Activated naive CD4-positive, alpha-beta T cell treated with anti-CD3 and anti-CD28 coated beads, Interleukin-2, amount 10 ng/mL, durations not matched to agents 7 days and 5 days (primary cell): ENCODE data around the gene CCDC187.

Experiments used
- CTCF ChIA-PET: fragments of 350-600 bp; sonication (Branson Sonifier 250); formaldehyde crosslinking; loops from one replicate; lab custom pipeline; 2021; ENCODE audit warnings: antibody characterized with exemption; lab: Charles Lee
- DNase-seq: peaks from one replicate; pipeline ENCODE4 v3.0.0-alpha.2; 2020
- H3K27ac Mint-ChIP-seq: one replicate; pipeline ENCODE4 v1.8.0; 2021; ENCODE audit warnings: mild to moderate bottlenecking, moderate library complexity, mixed read lengths
- H3K27me3 Mint-ChIP-seq: one replicate; pipeline ENCODE4 v1.8.0; 2021; ENCODE audit warnings: mild to moderate bottlenecking, mixed read lengths
- H3K36me3 Mint-ChIP-seq: one replicate; pipeline ENCODE4 v1.8.0; 2021; ENCODE audit warnings: mixed read lengths
- H3K4me1 Mint-ChIP-seq: one replicate; pipeline ENCODE4 v1.8.0; 2021; ENCODE audit warnings: mixed read lengths
- H3K4me3 Mint-ChIP-seq: one replicate; pipeline ENCODE4 v1.8.0; 2021; ENCODE audit warnings: mild to moderate bottlenecking, moderate library complexity, mixed read lengths
- H3K9me3 Mint-ChIP-seq: one replicate; pipeline ENCODE4 v1.8.0; 2021; ENCODE audit warnings: mixed read lengths

The CCDC187 gene

DNA sequence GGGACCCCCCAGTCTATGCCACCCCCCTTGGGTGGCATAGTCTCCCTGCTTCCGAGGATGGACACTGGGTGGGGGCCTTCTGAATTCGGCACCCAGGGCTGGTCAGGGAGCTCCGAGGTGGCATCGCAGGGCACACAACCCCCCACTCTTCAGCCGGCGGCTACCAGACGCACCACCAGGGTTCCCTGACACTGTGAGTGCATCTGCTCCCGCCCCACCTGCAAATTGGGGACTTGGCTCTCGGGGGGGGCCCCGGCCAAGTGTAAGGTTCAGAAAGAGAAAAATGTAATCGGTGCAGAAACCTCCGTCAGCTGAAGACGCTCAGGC is 45.6 kb downstream of the CCDC187 start:
- H3K27ac Mint-ChIP-seq, result no peak overlapping the region
- CTCF ChIA-PET, result no interaction called here
- no peak overlapping the region for H3K4me3 Mint-ChIP-seq
- no peaks in the 10 kb centered on the region for H3K9me3 Mint-ChIP-seq
- H3K36me3 Mint-ChIP-seq, result no peaks in the 10 kb centered on the region
- no peaks in the 10 kb centered on the region for H3K4me1 Mint-ChIP-seq
- DNase-seq, result no peak
- H3K27me3 Mint-ChIP-seq, result no peaks in the 10 kb centered on the region

DNA sequence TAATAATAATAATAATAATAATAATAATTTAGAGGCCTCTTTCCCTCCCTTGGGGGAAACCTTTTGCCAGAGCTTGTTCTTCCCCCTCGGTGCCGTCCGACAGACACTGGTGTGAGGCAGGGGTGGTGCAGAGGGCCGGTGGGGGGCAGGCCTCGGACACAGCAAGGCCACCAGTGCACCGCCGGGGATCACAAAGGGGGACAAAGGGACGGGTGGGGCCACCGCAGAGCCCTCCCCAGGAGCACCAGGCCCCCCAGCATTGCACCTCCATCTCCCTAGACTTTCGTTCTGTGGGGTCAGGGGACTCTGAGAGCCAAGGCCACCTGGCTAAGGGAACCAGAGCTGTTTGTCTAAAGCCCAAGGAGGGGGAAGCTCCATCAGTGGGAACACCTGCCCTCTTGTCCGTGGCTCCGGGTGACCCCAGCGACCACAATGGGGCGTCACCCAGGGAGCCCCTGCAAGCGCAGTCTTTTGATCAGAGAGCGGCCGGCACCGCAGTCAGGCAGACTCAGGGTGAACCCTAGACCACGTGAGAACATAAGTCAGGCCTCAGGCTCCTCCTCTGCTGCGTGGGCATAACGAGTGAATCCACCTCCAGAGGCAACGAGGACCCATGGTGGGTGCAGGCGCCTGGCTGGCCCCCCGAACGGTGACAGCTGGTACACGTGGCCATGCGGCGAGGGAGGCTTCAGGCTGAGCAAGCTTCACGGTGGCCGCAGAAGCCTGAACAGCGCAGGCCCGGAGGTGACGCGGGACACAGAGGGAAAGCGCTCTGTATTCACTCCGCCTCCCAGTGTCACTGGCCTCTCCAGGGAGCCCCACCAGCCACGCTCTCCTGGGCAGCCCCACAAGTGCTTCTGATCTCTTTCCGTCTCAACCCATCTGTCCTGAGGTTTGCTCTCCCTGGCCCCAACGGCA is 46.3 kb downstream of the CCDC187 start:
- Mint-ChIP-seq H3K27me3 (no peaks in the 10 kb centered on the region), H3K27ac (no peak overlapping the region), H3K4me3 (no peak overlapping the region), H3K9me3 (no peaks in the 10 kb centered on the region), H3K36me3 (no peaks in the 10 kb centered on the region), H3K4me1 (no peaks in the 10 kb centered on the region)
- CTCF ChIA-PET, result no interaction called here
- no peak for DNase-seq

DNA sequence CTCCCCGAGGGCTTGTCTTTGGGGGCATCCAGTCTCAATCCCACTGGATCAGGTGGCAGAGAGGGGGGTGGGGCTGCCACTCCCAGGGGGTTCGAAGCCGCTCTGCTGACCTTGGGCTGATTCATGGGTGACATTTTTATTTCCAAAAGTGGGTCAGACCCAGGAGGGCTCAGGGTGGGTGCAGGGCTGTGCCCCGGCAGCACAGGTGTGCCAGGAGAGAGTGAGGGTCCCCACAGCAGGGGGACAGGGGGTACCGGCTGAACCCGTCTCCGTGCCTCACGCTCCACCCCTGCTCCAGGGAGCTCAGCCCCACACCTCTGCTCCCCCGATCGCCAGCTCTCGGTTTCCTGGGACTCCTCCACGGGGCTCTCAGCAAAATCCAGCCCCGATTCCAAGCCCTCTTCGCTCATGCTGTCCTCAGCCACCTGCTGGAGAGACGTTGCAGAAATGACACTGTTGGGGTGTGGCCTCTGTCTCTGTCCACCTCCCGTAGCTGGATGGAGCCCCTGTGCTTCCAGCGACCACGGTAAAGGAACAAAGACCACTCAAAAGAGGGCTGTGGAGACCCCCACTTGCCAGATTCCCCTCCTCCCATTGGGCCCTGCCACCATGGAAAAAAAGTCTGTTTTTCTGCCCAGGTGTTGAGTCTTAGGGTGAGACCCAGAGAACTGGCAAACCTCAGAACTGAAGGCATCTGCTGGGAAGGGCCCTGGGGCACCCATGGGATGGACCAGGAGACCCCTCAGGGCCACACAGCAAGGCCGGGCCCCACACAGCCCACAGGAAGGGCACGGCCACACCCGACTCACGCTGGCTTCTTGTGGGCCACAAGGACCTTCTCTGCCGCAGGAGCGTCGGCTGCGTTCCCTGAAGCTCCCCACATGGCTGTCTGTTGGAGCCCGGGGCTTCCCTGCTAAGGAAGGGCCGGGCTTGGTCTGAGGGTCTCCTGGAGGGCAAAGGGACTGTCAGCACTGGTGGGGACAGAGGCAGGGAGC is 47.7 kb downstream of the CCDC187 start:
- Mint-ChIP-seq H3K4me3 (no peak overlapping the region), H3K36me3 (no peaks in the 10 kb centered on the region), H3K27me3 (peaks cover 4% of the 10 kb centered on the region), H3K9me3 (no peaks in the 10 kb centered on the region), H3K27ac (no peak overlapping the region), H3K4me1 (no peaks in the 10 kb centered on the region)
- CTCF ChIA-PET, result no interaction called here
- DNase-seq, result no peak

DNA sequence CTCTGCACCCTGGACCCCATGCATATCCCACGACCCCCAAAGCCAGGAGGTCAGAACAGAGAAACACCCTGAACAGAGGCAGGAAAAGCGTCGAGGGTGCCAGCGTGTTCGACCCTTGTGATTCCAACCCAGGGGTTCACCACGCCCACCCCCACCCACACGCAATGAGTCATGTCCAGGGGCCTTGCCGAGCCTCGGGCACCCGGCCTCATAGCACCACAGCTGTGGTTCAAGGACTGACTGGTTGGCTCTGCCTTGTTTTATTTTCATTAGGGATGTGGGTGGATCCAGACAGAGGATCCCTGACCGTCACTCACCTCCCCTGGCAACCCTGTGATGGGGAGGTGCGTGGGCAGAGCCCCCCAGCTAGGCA is 48.7 kb downstream of the CCDC187 start:
- Mint-ChIP-seq H3K27me3 (peaks cover 6% of the 10 kb centered on the region), H3K4me1 (no peaks in the 10 kb centered on the region), H3K36me3 (no peaks in the 10 kb centered on the region), H3K4me3 (no peak overlapping the region), H3K27ac (no peak overlapping the region), H3K9me3 (no peaks in the 10 kb centered on the region)
- CTCF ChIA-PET, result no interaction called here
- no peak for DNase-seq

DNA sequence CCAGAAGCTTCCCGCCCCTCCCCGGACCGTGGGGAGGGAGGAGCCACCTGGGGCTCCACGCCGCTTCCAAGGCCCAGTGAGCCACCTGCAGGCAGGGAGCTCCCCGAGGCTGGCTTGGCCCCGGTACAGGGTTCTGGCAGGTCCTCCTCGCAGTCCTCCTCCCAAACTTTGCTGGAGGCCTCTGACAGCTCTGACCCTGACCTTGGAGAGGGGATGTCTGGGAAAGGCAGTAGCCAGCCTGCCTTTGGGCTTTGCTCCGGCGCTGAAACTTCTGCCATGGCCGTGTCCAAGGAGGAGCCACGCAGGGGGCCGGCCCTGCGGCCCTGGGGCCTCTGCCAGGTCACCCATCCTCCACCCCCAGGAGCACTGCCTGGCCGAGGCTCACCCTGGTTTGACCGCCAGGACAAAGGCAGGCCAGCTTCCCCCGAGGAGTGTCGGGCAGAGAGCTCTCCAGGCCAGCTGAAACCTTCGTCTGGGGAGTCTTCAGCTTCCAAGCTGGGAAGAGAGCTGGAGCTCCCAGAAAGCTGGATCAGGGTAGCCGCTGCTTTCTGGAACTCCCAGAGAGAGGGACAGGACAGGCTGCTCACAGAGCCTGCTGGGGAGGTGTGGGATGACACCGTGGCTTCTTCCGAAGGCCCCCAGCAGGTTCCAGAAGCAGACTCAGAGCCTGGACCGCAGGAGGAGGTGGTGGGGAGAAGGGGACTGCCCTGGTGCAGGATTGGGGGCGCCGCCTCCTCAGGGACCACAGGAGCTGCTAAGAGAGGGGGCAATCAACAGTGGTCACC is 49.3 kb downstream of the CCDC187 start:
- CTCF ChIA-PET, result interaction anchor here (1.0 kb wide), 1 partner anchor 83 kb away, joined by 4 read pairs; no protein-coding TSS in a partner anchor

DNA sequence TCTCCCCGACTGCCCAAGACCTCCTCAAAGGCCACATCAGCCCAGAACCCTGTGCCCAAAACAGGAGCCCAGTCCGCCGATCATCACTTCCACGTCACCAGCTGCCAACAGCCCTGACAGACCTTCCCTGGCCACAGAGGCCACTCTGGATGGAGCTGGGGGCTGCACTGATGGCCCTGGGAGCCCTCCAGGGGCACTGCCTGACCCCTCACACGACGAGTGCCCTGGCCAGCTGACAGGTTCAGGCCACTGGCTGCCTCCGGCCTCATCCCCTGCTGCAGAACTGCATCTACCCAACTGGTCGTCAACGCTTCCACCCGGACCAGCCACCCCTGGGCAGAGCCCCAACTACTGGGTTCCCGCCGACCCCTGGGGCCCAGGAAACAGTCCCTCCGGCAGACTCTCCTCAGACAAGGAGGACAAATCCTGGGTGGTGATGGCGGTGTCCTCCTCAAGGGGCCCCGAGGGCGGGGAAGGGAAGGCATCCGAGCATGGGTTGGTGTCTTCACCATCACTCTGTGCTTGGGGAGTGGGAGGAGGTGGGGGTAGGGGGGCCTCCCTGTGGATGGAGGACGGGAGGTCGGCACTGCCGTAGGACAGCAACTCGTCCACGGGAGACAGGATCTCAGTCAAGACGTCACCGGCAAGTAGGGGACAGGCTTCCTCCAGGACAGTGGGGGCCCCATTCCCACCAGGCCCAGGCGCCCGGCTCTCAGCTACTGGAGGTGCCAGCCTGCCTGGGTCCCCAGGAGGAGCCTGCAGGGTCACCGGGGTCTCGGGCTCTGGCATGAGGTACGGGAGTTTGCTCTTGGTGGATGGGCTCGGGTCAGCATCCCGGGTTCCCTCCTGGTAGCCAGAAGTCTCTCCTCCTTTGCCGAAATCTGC is 50.4 kb downstream of the CCDC187 start:
- Mint-ChIP-seq H3K4me1 (no peaks in the 10 kb centered on the region), H3K27me3 (peaks cover 14% of the 10 kb centered on the region), H3K4me3 (no peak overlapping the region), H3K36me3 (no peaks in the 10 kb centered on the region), H3K27ac (no peak overlapping the region), H3K9me3 (no peaks in the 10 kb centered on the region)
- no peak for DNase-seq
- CTCF ChIA-PET, result interaction anchor here (1.0 kb wide), 1 partner anchor 82 kb away, joined by 4 read pairs; no protein-coding TSS in a partner anchor

More for the DNA sequence above, 49.3 kb downstream of the CCDC187 start:
- DNase-seq, result no peak
- no peaks in the 10 kb centered on the region for H3K4me1 Mint-ChIP-seq
- no peaks in the 10 kb centered on the region for H3K9me3 Mint-ChIP-seq
- no peak overlapping the region for H3K4me3 Mint-ChIP-seq
- no peak overlapping the region for H3K27ac Mint-ChIP-seq
- H3K36me3 Mint-ChIP-seq, result no peaks in the 10 kb centered on the region
- peaks cover 12% of the 10 kb centered on the region for H3K27me3 Mint-ChIP-seq

DNA sequence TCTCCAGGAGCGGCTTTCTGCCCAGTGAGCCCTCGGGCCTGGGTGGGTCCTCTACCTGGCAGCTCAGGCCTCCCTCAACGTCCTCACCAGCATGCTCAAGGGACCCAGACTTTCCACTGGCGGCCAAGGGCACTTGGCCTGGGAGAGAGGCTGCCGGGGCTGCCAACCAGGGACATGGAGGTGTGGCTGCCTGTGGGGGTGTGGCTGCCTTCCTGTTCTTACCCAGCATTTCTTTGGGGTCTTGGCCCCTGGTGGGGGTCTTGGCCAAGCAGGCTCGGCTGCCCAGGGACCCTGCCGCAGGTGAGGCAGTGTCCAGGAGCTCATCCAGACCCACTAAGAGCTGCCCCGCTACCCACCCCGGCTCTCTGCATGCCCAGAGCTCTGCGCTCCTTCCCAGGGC is 51.0 kb downstream of the CCDC187 start:
- Mint-ChIP-seq H3K27me3 (peaks cover 14% of the 10 kb centered on the region), H3K27ac (no peak overlapping the region)
- CTCF ChIA-PET, result no interaction called here

DNA sequence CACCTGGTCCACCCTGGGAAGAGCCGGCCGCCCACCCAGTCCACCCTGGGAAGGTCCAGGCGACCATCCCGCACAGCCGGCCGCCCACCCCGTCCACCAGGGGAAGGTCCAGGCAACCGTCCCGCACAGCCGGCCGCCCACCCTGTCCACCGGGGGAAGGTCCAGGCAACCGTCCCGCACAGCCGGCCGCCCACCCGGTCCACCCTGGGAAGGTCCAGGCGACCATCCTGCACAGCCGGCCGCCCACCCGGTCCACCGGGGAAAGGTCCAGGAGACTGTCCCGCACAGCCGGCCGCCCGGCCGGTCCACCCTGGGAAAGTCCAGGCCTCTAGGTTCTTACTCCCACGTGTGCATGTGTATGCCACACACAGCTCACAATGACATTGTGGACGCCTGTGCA is 51.6 kb downstream of the CCDC187 start:
- CTCF ChIA-PET, result no interaction called here
- H3K9me3 Mint-ChIP-seq, result no peaks in the 10 kb centered on the region

More for the DNA sequence above, 51.0 kb downstream of the CCDC187 start:
- H3K36me3 Mint-ChIP-seq, result no peaks in the 10 kb centered on the region
- H3K4me1 Mint-ChIP-seq, result no peaks in the 10 kb centered on the region
- no peak overlapping the region for H3K4me3 Mint-ChIP-seq
- no peak for DNase-seq
- H3K9me3 Mint-ChIP-seq, result no peaks in the 10 kb centered on the region

DNA sequence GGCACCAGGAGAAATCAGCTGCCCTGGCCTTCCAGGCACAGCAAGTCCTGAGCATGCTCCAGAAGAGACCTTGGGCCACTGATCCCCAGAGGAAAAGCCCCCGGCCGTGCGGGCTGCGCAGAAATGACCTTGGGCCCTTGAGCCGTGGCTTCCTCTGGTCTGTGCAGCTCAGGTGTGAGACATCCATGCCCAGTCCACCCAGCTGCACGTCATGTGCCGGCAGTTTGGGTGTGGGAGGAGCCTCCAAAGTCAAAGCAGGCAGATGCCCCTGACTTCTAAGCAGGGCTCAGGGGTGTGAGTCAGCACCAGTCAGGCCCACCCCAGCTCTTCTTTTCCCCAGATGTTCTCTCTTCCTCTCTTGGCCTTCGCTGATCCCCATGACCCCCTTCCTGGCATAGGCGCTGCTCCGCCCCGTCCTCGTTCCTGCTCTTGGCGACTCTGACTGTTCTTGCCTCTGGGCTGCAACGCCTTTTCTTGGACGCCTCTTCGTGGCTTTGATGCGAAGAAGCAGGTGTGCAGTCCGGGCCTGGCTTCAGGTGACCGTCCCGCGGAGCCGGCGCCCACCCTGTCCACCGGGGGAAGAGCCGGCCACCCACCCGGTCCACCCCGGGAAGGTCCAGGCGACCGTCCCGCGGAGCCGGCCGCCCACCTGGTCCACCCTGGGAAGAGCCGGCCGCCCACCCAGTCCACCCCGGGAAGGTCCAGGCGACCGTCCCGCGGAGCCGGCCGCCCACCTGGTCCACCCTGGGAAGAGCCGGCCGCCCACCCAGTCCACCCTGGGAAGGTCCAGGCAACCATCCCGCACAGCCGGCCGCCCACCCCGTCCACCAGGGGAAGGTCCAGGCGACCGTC is 52.4 kb downstream of the CCDC187 start:
- Mint-ChIP-seq H3K9me3 (no peaks in the 10 kb centered on the region), H3K4me3 (no peak overlapping the region), H3K27ac (no peak overlapping the region), H3K4me1 (no peaks in the 10 kb centered on the region), H3K27me3 (peaks cover 27% of the 10 kb centered on the region), H3K36me3 (no peaks in the 10 kb centered on the region)
- DNase-seq, result no peak
- CTCF ChIA-PET, result no interaction called here

More for the DNA sequence above, 51.6 kb downstream of the CCDC187 start:
- no peak overlapping the region for H3K27ac Mint-ChIP-seq
- no peak for DNase-seq
- peaks cover 19% of the 10 kb centered on the region for H3K27me3 Mint-ChIP-seq
- H3K4me3 Mint-ChIP-seq, result no peak overlapping the region
- H3K4me1 Mint-ChIP-seq, result no peaks in the 10 kb centered on the region
- no peaks in the 10 kb centered on the region for H3K36me3 Mint-ChIP-seq

DNA sequence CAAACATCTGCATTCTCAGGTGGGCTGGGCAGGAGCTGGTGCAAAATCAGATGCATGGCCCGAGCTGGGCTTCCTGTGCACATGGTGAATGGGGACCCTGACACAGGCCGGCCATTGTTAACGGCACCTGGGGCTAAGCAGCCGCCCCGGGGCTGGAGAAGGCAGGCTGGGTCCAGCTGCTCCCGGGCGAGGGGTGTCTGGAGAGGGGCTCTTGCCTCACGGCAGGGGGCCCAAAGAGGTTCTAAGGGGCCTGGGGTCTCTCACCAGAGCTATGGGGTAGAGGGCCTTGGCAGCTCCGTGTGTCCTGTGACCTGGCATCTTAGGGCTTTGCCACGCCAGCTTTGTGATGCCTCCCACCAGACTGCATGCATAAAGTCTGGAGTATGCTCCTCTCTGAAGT is 53.2 kb downstream of the CCDC187 start:
- Mint-ChIP-seq H3K27me3 (peaks cover 29% of the 10 kb centered on the region), H3K9me3 (no peaks in the 10 kb centered on the region), H3K36me3 (no peaks in the 10 kb centered on the region), H3K27ac (no peak overlapping the region), H3K4me1 (peaks cover 5% of the 10 kb centered on the region), H3K4me3 (no peak overlapping the region)
- CTCF ChIA-PET, result no interaction called here
- DNase-seq, result no peak

DNA sequence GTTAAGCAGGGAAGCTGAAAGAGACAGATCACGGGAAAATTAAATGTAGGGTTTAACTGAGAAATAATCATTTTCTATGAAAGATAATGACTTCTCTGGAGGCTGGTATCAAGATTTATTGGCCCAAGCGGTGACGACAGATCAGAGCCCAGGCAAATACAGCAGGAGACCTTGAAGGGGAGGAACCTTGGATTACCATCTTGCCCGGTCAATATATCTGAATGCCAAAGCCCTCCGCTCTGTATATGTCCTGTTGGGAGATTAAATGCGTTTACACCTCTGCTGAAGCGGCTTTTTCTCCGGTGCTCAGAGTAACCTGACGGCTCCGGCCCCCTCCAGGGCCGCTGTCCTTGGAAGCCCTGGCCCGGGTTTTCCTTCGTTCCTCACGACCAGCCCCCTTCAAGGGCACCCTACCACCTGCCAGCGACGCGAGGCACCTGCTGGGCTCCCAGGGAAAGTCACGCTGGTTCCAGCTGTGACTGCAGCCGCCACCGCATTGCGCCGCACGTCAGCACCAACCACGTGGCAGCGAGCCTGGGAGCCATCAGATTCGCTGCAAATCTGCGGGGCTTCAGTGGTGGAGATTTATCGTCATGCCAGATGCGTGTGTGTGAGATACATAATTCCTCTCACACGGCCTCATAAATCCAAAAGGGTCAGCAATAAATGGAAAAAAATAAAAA is 53.9 kb downstream of the CCDC187 start:
- Mint-ChIP-seq H3K27ac (no peak overlapping the region), H3K36me3 (no peaks in the 10 kb centered on the region), H3K4me3 (no peak overlapping the region), H3K27me3 (peaks cover 29% of the 10 kb centered on the region), H3K9me3 (no peaks in the 10 kb centered on the region), H3K4me1 (peaks cover 6% of the 10 kb centered on the region)
- CTCF ChIA-PET, result no interaction called here
- DNase-seq, result no peak
